GM23248 (cell line): ENCODE data around the gene VIPR2. TPM values are rescaled to one million over a fixed set of nuclear protein-coding genes. Genes with fewer than 3 reads are reported as not detected.

Experiments
- DNase-seq: peaks from one replicate; pipeline ENCODE4 v3.0.0-alpha.2; 2015
- H2AFZ ChIP-seq: fragments of 200-600 bp; sonication (generic); 2 replicates; pipeline ENCODE4 v1.6.1; 2016; ENCODE audit warnings: antibody characterized with exemption
- H3F3A ChIP-seq: fragments of 200-600 bp; sonication (generic); 2 replicates; pipeline ENCODE4 v1.6.1; 2016; ENCODE audit warnings: mild to moderate bottlenecking, antibody characterized with exemption, mixed run types; ENCODE audit not compliant: insufficient read depth
- H3K27ac ChIP-seq: fragments of 200-600 bp; sonication (generic); 2 replicates; pipeline ENCODE4 v1.5.1; 2016; ENCODE audit warnings: mild to moderate bottlenecking
- H3K27me3 ChIP-seq: fragments of 200-600 bp; sonication (generic); replicated peaks from 2 replicates; pipeline ENCODE4 v1.6.1; 2016; ENCODE audit warnings: mild to moderate bottlenecking; ENCODE audit not compliant: insufficient read depth
- H3K36me3 ChIP-seq: fragments of 200-600 bp; sonication (generic); 2 replicates; pipeline ENCODE4 v1.6.1; 2016; ENCODE audit warnings: low read depth, mild to moderate bottlenecking
- H3K4me1 ChIP-seq: fragments of 200-600 bp; sonication (generic); 2 replicates; pipeline ENCODE4 v1.6.1; 2016; ENCODE audit warnings: mild to moderate bottlenecking; ENCODE audit not compliant: insufficient read depth
- H3K4me2 ChIP-seq: fragments of 200-600 bp; sonication (generic); one replicate; pipeline ENCODE4 v1.6.1; 2016; ENCODE audit warnings: mild to moderate bottlenecking; ENCODE audit not compliant: unreplicated experiment
- H3K4me3 ChIP-seq: fragments of 200-600 bp; sonication (generic); 2 replicates; pipeline ENCODE4 v1.5.1; 2016; ENCODE audit warnings: mild to moderate bottlenecking
- H3K79me2 ChIP-seq: fragments of 200-600 bp; sonication (generic); 2 replicates; pipeline ENCODE4 v1.6.1; 2016; ENCODE audit warnings: mild to moderate bottlenecking; ENCODE audit not compliant: insufficient read depth
- H3K9ac ChIP-seq: fragments of 200-600 bp; sonication (generic); 2 replicates; pipeline ENCODE4 v1.6.1; 2016; ENCODE audit warnings: mild to moderate bottlenecking
- H3K9me2 ChIP-seq: fragments of 200-600 bp; sonication (generic); 2 replicates; pipeline ENCODE4 v1.6.1; 2016; ENCODE audit warnings: mixed run types, mild to moderate bottlenecking, moderate library complexity; ENCODE audit not compliant: insufficient read depth
- H3K9me3 ChIP-seq: fragments of 200-600 bp; sonication (generic); one replicate; pipeline ENCODE4 v1.6.1; 2017; ENCODE audit warnings: low read depth
- H4K20me1 ChIP-seq: fragments of 200-600 bp; sonication (generic); 2 replicates; pipeline ENCODE4 v1.6.0; 2016; ENCODE audit not compliant: insufficient read depth
- EZH2 ChIP-seq: fragments of 200-600 bp; sonication (generic); IDR thresholded peaks from 2 replicates; pipeline ENCODE4 v1.6.1; 2018; ENCODE audit warnings: antibody characterized with exemption, mild to moderate bottlenecking; ENCODE audit not compliant: insufficient read depth, poor library complexity, severe bottlenecking
- EZH2phosphoT487 ChIP-seq: fragments of 200-600 bp; sonication (generic); IDR thresholded peaks from 2 replicates; pipeline ENCODE4 v1.6.1; 2018; ENCODE audit warnings: antibody characterized with exemption, moderate library complexity, mild to moderate bottlenecking, low read depth; ENCODE audit not compliant: insufficient read depth
- WGBS, 2 experiments: methylation state at CpG; one replicate each; pipeline ENCODE4 v1.1.6; 2015 to 2017; ENCODE audit warnings: low lambda C conversion rate in 2 of 2, low coverage in 1 of 2; ENCODE audit errors: missing lambda C conversion rate in 2 of 2; 5-methylcytosine and 5-hydroxymethylcytosine counted together
- in situ Hi-C: fragments of 300-500 bp; cut with MboI; formaldehyde crosslinking; loops from 2 replicates; pipeline ENCODE4 v1.15.0; 2020
- polyA plus RNA-seq: library from polyadenylated mRNA; unstranded; fragments of >200 nt; fragmentation: Nextera tagmentation; extraction: Ambion mirVana; gene quantifications from 2 replicates; pipeline ENCODE4 v1.2.1, GENCODE V29; 2016
- total RNA-seq: library from RNA; depleted of rRNA; stranded (reverse); fragments of >200 nt; shearing (Covaris generic); gene quantifications from 2 replicates; pipeline ENCODE4 v1.2.3, GENCODE V29; 2014

Gene VIPR2
- total and polyA plus RNA-seq, 2 experiments from 2014 or later, result not detected

GRCh38 chr7:159031135-159031701 lies 113.4 kb downstream of the VIPR2 start:
- Histone ChIP-seq H3K9ac (no peak overlapping the region), H2AFZ (no peak overlapping the region), H3F3A (no peaks in the 10 kb centered on the region), H4K20me1 (no peaks in the 10 kb centered on the region), H3K79me2 (no peaks in the 10 kb centered on the region), H3K9me3 (no peaks in the 10 kb centered on the region), H3K4me3 (no peak overlapping the region), H3K27ac (no peak overlapping the region), H3K4me2 (no peak overlapping the region), H3K4me1 (no peaks in the 10 kb centered on the region), H3K27me3 (no peaks in the 10 kb centered on the region), H3K36me3 (no peaks in the 10 kb centered on the region), H3K9me2 (no peaks in the 10 kb centered on the region)
- in situ Hi-C loops, result no loop called here
- WGBS, 2 experiments, result 58 to 60% methylated on average over 16 to 31 of the region's 31 CpGs
- TF ChIP-seq EZH2phosphoT487 (no peak), EZH2 (no peak)
- DNase-seq, result no peak

DNA sequence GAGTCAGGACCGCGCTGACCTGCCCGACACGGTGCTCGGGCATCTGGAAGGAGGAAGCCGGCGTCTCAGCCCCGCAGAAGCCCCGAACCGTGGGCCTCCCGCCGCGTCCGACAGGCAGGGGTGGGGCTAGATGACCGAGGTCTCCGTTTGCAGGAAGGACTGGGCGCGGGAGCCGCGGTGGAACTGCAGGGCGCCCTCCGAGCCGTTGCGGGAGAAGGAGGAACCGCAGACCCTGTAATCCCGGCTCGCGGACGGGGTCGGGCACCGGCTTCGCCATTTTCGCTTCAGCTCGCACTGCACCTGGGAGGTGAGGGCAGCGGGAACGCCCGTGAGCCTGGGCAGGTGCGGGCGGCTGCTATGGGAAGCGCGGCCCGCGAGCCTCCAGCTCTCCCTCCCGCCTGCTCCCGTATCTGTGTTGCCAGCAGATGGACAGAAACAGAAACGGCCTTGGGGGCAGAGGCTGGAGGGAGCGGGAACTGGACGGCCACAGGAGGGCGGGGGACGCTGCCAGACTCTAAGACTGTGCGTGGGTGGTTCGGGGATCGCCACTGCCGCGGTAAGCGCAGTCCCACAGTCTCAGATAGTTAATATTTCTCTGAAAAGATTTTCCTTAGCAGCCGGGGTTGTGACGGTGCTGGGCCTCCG lies 114.1 kb downstream of the VIPR2 start:
- Histone ChIP-seq H3K9ac (no peak overlapping the region), H3K36me3 (no peaks in the 10 kb centered on the region), H3K27me3 (no peaks in the 10 kb centered on the region), H3K4me2 (no peak overlapping the region), H3K79me2 (no peaks in the 10 kb centered on the region), H3K9me2 (no peaks in the 10 kb centered on the region), H3K4me3 (no peak overlapping the region), H2AFZ (peak overlapping the region; percentile 24; the same call in 1 of the 2 replicates), H4K20me1 (no peaks in the 10 kb centered on the region), H3K27ac (no peak overlapping the region), H3K9me3 (no peaks in the 10 kb centered on the region), H3K4me1 (no peaks in the 10 kb centered on the region), H3F3A (no peaks in the 10 kb centered on the region)
- in situ Hi-C loops, result no loop called here
- TF ChIP-seq EZH2phosphoT487, result no peak
- no peak for TF ChIP-seq EZH2
- peak; percentile 7 for DNase-seq
- 5 to 8% methylated on average over 56 to 58 of the region's 59 CpGs for WGBS, 2 experiments

DNA sequence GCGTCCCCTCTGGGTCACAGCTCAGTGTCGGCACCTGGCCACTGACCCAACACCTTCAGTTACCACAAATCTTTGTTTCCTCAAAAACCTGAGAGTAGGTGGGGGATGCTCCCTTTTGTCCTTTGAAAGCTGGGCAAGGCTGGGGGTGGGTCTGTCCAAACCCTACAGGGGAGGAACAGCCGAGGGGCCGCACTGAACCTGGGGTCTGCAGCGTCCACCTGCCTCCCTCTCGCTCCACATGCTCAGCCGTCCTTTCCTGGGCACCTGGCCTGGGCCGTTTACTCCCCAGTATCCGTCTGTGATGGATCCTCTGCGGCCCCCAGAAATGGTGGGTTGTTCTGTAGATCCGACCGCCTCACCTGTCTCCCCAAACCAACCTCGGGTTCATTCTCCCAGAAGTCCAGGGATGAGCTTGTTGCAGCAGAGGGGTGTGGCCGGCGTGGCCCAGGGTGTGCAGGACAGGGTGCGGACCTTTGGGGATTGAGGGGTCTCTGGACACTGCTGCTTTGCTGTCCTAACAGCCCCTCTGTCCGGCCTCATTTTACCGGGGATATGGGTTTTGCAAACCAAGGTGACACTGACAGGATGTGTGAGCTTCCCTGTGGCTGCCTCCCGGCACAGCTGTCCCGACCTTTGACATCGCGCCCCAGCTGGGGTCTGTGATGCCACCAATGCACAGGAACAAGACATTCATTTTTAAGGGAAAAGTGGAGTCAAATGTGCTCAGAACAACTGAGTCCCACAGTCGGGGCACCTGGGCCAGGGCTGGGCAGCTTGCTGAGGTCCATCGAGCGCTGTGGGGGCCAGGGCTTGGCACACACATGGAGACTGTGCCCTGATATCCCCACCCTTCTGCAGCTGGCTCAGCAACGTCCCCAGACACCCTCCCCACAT lies 115.9 kb downstream of the VIPR2 start:
- no peak for DNase-seq
- in situ Hi-C loops, result no loop called here
- Histone ChIP-seq H3F3A (no peaks in the 10 kb centered on the region), H3K9ac (no peak overlapping the region), H3K4me3 (no peak overlapping the region), H3K27me3 (no peaks in the 10 kb centered on the region), H2AFZ (no peak overlapping the region), H3K9me3 (no peaks in the 10 kb centered on the region), H3K79me2 (no peaks in the 10 kb centered on the region), H3K36me3 (no peaks in the 10 kb centered on the region), H3K4me1 (no peaks in the 10 kb centered on the region), H3K4me2 (no peak overlapping the region), H3K27ac (no peak overlapping the region), H3K9me2 (no peaks in the 10 kb centered on the region), H4K20me1 (no peaks in the 10 kb centered on the region)
- TF ChIP-seq EZH2 (no peak), EZH2phosphoT487 (no peak)
- WGBS, 2 experiments, result 56 to 58% methylated on average over 25 to 26 of the region's 26 CpGs

DNA sequence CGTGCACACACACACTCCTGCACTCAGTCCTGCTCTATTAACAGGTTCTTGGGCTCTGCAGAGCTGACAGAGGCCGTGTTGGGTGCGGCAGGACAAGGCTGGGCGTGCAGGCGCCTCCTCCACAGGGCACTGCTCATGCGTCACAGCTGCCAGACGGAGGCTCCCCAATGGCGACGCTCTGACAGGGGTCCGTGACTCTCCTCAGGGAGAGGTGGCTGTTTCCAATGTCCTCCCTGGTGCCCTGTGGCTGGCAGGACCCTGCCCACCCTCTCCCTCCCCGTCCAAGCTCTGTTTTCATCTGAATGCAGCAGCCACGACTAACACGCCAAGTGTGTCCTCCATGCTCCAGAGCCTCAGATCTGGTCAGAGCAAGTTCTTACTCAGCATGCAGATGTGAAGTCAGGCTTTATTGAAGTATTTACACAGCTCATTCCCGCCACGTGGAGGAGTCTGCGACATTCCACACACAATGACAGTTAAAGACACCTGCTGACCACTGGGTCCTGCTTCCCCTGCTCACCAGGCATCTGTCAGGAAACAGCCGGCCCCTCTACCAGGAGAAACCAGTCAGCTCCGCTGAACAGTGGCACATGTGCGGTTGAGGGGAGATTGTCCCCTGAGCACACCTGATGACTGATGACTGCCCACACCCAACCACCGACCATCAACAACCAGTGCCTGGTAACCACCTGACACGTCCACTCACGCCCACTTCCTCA lies 116.7 kb downstream of the VIPR2 start:
- Histone ChIP-seq H3K27me3 (no peaks in the 10 kb centered on the region), H3K9ac (no peak overlapping the region), H3K4me3 (no peak overlapping the region), H3K9me2 (no peaks in the 10 kb centered on the region), H3K36me3 (no peaks in the 10 kb centered on the region), H3K4me1 (no peaks in the 10 kb centered on the region), H2AFZ (no peak overlapping the region), H4K20me1 (no peaks in the 10 kb centered on the region), H3K4me2 (no peak overlapping the region), H3F3A (no peaks in the 10 kb centered on the region), H3K79me2 (no peaks in the 10 kb centered on the region), H3K27ac (no peak overlapping the region), H3K9me3 (no peaks in the 10 kb centered on the region)
- 25 to 26% methylated on average over 22 of the region's 22 CpGs for WGBS, 2 experiments
- peak; percentile 42 for DNase-seq
- in situ Hi-C loops, result no loop called here
- TF ChIP-seq EZH2, result no peak
- no peak for TF ChIP-seq EZH2phosphoT487
